Activated CD4-positive, CD25-positive, alpha-beta regulatory T cell treated with anti-CD3 and anti-CD28 coated beads, Interleukin-2, amount 50 U/mL, for 16 hours (primary cell): ENCODE measurements around the gene OR2F1.

Experiments
- DNase-seq: peaks from one replicate; pipeline ENCODE4 v3.0.0-alpha.2; 2020; ENCODE audit warnings: low read depth, low spot score

The OR2F1 gene

GRCh38 chr7:143954544-143954943 lies at the start of gene OR2F1:
TSS of gene OR2F1 (plus strand) at chr7:143954844. CDS start at chr7:143959971, 5,127 bp downstream.
- no peak for DNase-seq

GRCh38 chr7:143905509-143905908 lies 49.1 kb upstream of the OR2F1 start:
- no peak for DNase-seq

- DNase-seq: no peak
Measured at GRCh38 chr7:143906151-143906550, 48.5 kb upstream of the OR2F1 start.

GRCh38 chr7:143906895-143907294 lies 47.7 kb upstream of the OR2F1 start:
- no peak for DNase-seq

DNA sequence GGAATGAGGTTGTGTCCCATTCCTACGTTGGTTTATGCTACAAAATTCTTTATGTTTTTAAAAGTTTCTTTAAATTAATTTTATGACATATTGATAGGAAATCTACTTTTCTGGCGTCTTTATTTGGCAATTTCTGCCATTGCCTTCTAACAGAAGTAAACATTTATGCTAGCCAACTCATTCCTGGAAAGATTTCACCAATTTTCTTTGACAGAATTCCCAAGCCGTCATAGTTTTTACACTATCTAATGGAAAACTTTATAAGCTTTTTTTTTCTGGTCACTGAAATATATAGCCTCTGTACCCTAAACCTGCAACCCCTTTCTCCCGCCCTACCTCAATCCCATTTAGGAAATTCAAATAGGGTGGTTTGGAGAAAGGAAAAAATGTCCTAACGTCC lies 46.5 kb upstream of the OR2F1 start:
- DNase-seq: no peak

DNA sequence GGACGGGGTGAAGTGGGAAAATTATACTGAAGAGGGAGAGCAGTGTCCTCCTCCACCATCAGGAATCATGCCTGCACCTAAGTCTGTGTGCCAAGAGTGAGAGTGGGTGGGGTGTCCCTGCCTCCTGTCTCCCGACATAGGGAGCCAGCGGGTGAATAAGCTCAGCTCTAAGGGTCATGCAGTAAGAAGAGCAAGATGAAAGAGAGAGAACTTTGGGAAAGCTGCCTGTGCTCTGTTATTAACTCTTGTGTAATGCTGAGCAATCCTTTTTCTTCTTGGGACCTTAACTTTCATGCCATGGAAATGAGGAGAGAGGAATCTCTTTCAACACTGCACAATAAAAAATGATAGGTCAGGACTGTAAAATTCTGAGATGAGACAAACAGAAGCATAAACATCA lies 44.8 kb upstream of the OR2F1 start:
- DNase-seq: no peak

- DNase-seq: no peak
Measured at GRCh38 chr7:143910473-143911248, 44.0 kb upstream of the OR2F1 start.

GRCh38 chr7:143913945-143914615 lies 40.6 kb upstream of the OR2F1 start:
- no peak for DNase-seq

DNA sequence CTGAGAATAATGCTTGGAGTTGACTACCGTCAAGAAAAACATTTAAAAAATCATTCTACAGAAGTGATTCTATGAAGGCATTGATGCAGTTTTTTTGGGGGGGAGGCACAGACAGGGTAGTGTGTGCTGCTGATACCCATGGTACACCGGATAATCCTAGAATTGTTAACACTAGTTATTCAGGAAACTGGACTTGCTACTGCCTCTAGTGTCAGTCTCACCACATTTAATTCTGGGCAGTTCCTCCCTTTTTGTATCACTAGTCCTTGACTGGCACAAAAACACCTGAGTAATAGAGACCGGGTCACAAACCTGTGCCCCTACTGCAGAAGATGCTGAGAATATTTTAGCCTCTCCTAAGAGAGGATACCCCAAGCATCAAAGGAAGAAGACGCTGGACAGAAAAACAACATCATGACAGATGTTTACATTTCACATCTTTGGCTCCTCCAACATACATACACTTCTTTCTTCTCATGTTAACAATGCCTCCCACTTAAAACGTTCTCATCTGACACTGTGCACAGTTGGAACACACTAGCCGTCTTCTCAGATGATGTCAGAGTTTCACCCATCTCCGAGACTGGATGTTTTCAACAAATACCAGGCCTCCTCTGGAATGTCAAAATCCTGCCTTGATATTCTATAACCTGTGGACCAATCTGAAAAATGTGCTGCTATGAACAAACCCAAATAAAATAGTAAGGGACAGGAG lies 39.5 kb upstream of the OR2F1 start:
- DNase-seq: no peak

DNA sequence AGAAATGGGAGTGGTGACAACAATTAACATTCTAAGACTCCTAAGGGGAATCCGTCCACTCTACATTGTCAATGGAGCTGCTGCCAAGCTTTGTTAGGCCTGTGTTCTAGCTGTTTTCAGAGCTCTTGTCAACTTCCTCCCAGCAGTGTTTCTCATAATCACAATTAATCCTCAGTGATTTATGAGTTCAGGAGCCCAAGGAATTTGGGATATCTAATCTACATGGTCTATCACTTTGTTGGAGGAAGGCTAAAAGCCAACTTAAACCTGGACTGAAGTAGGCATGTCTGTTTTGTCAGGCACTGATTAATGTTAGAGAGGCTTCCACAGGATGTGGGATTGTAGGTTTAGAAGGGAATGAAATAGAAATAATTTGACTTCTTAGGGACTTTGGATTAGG lies 29.8 kb upstream of the OR2F1 start:
- DNase-seq: no peak

DNA sequence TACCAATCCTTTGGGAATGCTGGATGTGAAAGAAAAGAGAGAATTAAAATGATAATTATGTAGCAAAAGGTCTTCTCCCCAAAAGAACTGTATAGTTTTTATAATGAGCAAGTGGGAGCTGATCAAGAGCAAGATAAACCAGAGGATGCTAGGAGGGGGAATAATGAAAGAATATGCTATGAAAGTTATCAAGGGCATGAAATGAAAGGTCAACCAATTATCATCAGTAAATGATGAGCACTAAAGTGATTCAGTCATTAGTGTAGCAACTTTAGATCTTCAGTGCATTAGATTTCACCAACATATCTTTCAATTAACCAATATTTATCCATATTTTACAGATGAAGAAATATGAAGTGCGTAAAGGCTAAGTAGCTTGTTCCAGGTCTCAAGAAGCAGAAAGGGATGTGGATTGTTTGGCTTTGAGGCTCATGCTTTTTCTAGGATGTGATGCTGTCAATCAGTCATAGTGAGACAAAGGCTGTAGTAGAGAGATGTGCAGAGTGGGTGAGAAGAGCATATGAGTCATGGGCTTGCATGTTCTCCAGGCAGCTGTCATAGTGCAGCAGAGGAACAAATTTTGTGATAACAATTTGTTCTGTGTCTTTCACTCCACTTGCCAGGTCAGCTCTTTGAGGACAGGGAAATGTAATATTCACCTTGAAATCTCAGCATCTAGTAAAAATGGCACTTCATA lies 25.3 kb upstream of the OR2F1 start:
- no peak for DNase-seq

DNA sequence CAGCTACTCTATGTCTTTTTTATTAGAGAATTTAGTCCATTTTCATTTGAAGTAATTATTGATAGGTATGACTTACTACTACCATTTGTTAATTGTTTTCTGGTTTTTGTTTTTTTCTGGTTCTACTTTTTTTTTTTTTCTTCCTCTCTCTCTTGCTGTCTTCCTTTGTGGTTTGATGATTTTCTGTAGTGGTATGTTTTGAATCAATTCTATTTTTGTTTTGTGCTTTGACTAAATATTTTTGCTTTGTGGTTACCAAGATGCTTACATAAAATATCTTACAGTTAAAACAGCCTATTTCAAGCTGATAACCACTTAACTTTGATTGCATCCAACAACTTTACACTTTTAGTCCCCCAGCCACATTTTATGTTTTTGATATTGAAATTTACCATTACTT lies 22.9 kb upstream of the OR2F1 start:
- DNase-seq: no peak

GRCh38 chr7:143934526-143935325 lies 19.9 kb upstream of the OR2F1 start, which contains the start of gene OR2F2:
TSS of gene OR2F2 (plus strand) at chr7:143935233. CDS start at chr7:143935233, 0 bp downstream.
- DNase-seq: no peak

GRCh38 chr7:143936087-143937009 lies 18.3 kb upstream of the OR2F1 start:
- no peak for DNase-seq

- no peak for DNase-seq
Measured at GRCh38 chr7:143938379-143939243, 16.0 kb upstream of the OR2F1 start.

GRCh38 chr7:143945423-143945822 lies 9.2 kb upstream of the OR2F1 start:
- no peak for DNase-seq

DNA sequence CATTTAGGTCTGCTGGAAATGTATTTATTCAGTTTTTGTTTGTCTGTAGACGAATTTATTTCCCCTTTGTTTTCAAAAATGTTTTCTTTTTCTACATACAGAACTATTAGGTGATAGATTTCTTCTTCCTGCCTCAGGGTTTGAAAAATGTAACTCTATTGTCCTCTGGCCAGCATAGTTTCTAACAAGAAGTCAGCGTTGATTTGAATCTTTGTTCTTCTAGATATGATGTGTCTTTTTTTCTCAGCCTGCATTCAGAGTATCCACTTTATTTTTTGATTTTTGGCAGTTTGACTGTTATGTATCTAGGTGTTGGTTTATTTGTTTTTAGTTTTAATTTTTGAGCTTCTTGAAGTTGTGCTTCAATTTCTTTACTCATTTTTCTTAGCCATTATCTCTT lies 7.5 kb upstream of the OR2F1 start:
- DNase-seq: no peak

DNA sequence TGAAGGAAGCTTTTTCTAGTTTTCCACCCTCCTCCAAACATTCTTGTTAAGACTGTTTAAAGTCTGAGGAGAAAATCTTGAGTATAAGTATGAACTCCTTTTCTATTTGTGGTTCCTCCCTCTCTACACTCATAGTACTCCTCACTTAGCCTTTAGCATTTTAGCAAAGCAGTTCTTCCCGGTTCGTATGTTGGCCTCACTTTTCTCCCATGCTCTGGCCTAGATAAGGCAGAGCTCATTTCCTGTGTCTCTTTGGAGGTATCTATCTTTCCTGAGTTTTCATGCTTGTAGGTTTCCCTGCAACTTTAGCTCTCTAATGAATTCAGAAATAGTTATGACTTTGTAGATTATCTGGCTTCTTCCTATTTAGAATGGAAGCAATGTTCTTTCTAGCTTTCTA lies 5.9 kb upstream of the OR2F1 start:
- DNase-seq: no peak

DNA sequence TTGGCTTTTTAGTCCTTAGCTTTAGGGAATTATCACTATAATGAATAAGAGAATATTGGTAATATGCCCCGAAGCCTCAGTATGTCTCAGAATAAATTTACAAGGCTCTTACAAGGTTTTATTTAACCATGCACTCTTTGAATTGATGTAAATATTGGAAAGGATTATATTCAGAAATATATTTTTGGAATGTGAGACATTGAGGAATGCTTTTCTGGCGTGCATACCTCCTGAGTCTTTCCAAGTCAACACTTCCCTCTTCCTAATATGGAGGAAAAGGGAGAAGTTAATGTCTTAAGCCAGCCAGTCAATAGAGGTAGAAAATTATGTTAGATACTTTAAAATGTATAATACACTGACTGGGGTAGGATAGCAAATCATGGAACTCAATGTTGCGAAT lies 1.2 kb upstream of the OR2F1 start:
- no peak for DNase-seq
